CD4-positive, alpha-beta T cell treated with Interleukin-10 for 1 hour (primary cell): ENCODE data around the gene DIPK1B.
"Not testable (repeated sequence)": the region's sequence is repeated elsewhere in the genome, so short reads cannot be mapped to it uniquely, and the experiment has no call there.

Source experiments
- DNase-seq: peaks from one replicate; pipeline ENCODE4 v3.0.0-alpha.2; 2020

The DIPK1B gene

GRCh38 chr9:136755302-136756133, 43.1 kb downstream of the DIPK1B start:
- not testable (repeated sequence) for DNase-seq

GRCh38 chr9:136756134-136756438, 43.7 kb downstream of the DIPK1B start:
- no peak for DNase-seq

GRCh38 chr9:136756836-136757235, 44.5 kb downstream of the DIPK1B start:
- no peak for DNase-seq

GRCh38 chr9:136757328-136757727, 45.0 kb downstream of the DIPK1B start:
- DNase-seq: no peak

GRCh38 chr9:136757751-136758140, 45.4 kb downstream of the DIPK1B start:
- DNase-seq: no peak

GRCh38 chr9:136759001-136759400, 46.6 kb downstream of the DIPK1B start:
- no peak for DNase-seq

- DNase-seq: no peak
Observed at GRCh38 chr9:136759436-136760325, 47.3 kb downstream of the DIPK1B start.

- no peak for DNase-seq
Observed at GRCh38 chr9:136760424-136760823, 48.1 kb downstream of the DIPK1B start.

- DNase-seq: peak; percentile 26
Observed at GRCh38 chr9:136760834-136761544, 48.6 kb downstream of the DIPK1B start.

GRCh38 chr9:136761545-136761981, 49.2 kb downstream of the DIPK1B start:
- no peak for DNase-seq

GRCh38 chr9:136762221-136762691, 49.9 kb downstream of the DIPK1B start:
- no peak for DNase-seq

- peak; percentile 36 for DNase-seq
Observed at GRCh38 chr9:136762915-136763648, 50.7 kb downstream of the DIPK1B start.

- no peak for DNase-seq
Observed at GRCh38 chr9:136763649-136764035, 51.3 kb downstream of the DIPK1B start.

GRCh38 chr9:136764301-136764891, 52.0 kb downstream of the DIPK1B start, which contains the start of gene LCN15:
Gene LCN15, minus strand, starts transcription at chr9:136764518. Its CDS starts 30 bp downstream, at chr9:136764488.
- DNase-seq: no peak

- no peak for DNase-seq
Observed at GRCh38 chr9:136765041-136765440, 52.7 kb downstream of the DIPK1B start.

- DNase-seq: not testable (repeated sequence)
Observed at GRCh38 chr9:136765745-136766409, 53.5 kb downstream of the DIPK1B start.

- peak; percentile 65 for DNase-seq
Observed at GRCh38 chr9:136766410-136767120, 54.2 kb downstream of the DIPK1B start.

- peak; percentile 59 for DNase-seq
Observed at GRCh38 chr9:136769710-136770191, 57.4 kb downstream of the DIPK1B start.

GRCh38 chr9:136771907-136772415, 59.6 kb downstream of the DIPK1B start:
- DNase-seq: no peak

- no peak for DNase-seq
Observed at GRCh38 chr9:136773386-136774044, 61.1 kb downstream of the DIPK1B start.
